HepG2 (cell line): ENCODE data around the gene SLC43A1.

ENCODE experiments used
- CEBPB ChIP-seq: IDR thresholded peaks from 2 replicates; pipeline ENCODE4 v1.6.1; 2011; ENCODE audit warnings: low read depth, low read length, improper control_type of control experiment, borderline replicate concordance
- FOXA1 ChIP-seq, 2 experiments: fragments of 450-650 bp in 1 of 2; sonication (generic) in 1 of 2; formaldehyde crosslinking in 1 of 2; IDR thresholded peaks; 2 replicates each; pipeline versions ENCODE4 v1.4.0 to v1.6.1; 2016 to 2020; ENCODE audit warnings: missing genetic modification reagents in 1 of 2
- ZNF121 ChIP-seq: sonication (generic); formaldehyde crosslinking; IDR thresholded peaks from 2 replicates; pipeline ENCODE4 v1.5.0; 2020; ENCODE audit warnings: mild to moderate bottlenecking, missing genetic modification reagents

GRCh38 chr11:57487021-57487778 lies 28.3 kb downstream of the SLC43A1 start:
- TF ChIP-seq FOXA1 (IDR thresholded peaks at IDR 0.05) (no peak), FOXA1 (CRISPR knock-in tag; IDR thresholded peaks at IDR 0.05) (no peak), ZNF121 (no peak), CEBPB (no peak)
